PFSK-1 (cell line): ENCODE data around the gene STRIP2.

Source experiments
- FOXP2 ChIP-seq: optimal IDR thresholded peaks from 2 replicates; pipeline ENCODE3; 2011; ENCODE audit warnings: borderline replicate concordance, control low read depth, inconsistent platforms; ENCODE audit not compliant: insufficient read depth; ENCODE audit errors: extremely low read length, extremely low read depth
- POLR2AphosphoS5 ChIP-seq: IDR thresholded peaks from 2 replicates; pipeline ENCODE4 v1.6.1; 2012; ENCODE audit warnings: low read depth, mild to moderate bottlenecking, control low read depth, low read length, moderate library complexity
- SIN3A ChIP-seq: IDR thresholded peaks from 2 replicates; pipeline ENCODE4 v1.6.1; 2012; ENCODE audit warnings: mild to moderate bottlenecking, low read length, moderate library complexity, borderline replicate concordance; ENCODE audit not compliant: insufficient read depth
- TAF1 ChIP-seq: IDR thresholded peaks from 2 replicates; pipeline ENCODE4 v1.6.1; 2012; ENCODE audit warnings: low read length, control low read depth, borderline replicate concordance; ENCODE audit not compliant: insufficient read depth
- TF ChIP-seq, protein P1 (sequence below), 2 experiments: IDR thresholded peaks; 2 replicates each; pipeline versions ENCODE4 v1.6.1 to v1.8.0; 2011 to 2012; ENCODE audit warnings: low read depth in 2 of 2, low read length in 2 of 2, control low read depth in 1 of 2, inconsistent platforms in 1 of 2, mild to moderate bottlenecking in 1 of 2, moderate library complexity in 1 of 2; ENCODE audit not compliant: insufficient read depth in 1 of 2

Gene STRIP2

DNA sequence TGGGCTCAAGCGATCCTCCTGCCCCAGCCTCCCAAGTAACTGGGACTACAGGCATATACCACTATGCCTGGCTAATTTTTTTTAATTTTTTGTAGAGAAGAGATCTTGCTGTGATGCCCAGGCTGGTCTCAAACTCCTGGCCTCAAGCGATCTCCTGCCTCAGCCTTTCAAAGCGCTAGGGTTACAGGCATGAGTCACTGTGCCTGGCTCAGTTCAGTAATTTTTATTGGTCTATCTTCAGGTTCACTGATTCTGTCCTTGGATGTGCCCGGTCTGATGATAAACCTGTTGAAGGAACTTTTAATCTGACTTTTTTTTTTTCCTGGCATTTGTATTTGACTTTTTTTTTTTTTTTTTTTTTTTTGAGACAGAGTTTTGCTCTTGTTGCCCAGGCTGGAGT is 40.1 kb upstream of the STRIP2 start:
- TF ChIP-seq TAF1 (no peak), POLR2AphosphoS5 (no peak), FOXP2 (no peak), SIN3A (no peak)
- TF ChIP-seq, protein P1, sequence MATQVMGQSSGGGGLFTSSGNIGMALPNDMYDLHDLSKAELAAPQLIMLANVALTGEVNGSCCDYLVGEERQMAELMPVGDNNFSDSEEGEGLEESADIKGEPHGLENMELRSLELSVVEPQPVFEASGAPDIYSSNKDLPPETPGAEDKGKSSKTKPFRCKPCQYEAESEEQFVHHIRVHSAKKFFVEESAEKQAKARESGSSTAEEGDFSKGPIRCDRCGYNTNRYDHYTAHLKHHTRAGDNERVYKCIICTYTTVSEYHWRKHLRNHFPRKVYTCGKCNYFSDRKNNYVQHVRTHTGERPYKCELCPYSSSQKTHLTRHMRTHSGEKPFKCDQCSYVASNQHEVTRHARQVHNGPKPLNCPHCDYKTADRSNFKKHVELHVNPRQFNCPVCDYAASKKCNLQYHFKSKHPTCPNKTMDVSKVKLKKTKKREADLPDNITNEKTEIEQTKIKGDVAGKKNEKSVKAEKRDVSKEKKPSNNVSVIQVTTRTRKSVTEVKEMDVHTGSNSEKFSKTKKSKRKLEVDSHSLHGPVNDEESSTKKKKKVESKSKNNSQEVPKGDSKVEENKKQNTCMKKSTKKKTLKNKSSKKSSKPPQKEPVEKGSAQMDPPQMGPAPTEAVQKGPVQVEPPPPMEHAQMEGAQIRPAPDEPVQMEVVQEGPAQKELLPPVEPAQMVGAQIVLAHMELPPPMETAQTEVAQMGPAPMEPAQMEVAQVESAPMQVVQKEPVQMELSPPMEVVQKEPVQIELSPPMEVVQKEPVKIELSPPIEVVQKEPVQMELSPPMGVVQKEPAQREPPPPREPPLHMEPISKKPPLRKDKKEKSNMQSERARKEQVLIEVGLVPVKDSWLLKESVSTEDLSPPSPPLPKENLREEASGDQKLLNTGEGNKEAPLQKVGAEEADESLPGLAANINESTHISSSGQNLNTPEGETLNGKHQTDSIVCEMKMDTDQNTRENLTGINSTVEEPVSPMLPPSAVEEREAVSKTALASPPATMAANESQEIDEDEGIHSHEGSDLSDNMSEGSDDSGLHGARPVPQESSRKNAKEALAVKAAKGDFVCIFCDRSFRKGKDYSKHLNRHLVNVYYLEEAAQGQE (IDR thresholded peaks at IDR 0.05; ENCODE audit: insufficient read depth in 1 of 2, low read depth in 2 of 2, low read length in 2 of 2): no peak

DNA sequence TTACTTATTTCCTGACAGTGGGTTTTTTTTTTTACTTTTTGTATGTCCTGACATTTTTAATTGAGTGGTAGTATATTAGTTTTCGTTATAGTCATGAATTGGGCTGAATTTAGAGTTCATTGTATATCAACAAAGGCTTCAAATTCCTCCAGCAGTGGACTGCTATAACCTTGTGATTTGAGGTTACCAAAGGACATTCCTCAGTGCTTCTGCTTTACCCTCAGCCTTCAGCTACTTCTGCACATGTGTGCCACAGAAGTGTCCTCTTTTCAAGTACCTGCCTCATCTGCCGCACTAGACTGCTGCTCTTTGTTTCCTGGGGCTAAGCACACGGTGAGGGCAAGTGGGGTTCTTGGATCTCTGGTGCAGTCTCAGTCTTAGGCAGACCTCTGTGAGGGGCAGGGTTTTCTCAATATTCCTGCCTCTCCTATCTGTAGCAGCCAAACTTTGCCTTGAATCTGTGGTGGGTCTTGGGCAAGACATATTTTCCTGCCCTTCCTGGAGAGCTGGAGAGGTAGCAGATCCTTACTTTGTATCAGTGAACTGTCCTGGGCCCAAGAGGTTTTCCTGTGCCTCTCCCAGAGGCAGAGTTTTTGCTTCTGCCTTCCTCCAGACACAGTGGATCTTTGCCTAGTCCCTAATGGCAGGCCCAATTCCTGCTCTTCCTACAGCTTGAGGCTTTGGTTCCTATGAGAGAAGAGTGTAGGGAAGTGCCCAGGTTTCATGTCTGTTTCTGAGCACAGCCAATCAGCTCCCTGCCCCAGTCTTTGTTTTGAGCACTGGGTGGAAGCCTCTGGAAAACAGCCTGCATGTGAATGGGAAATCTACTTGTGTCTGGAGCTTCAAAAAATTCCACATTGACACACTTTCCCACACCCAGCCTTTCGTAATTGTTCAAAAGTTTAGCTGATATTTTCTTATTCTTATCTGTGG is 39.0 kb upstream of the STRIP2 start:
- TF ChIP-seq, protein P1 (IDR thresholded peaks at IDR 0.05; ENCODE audit: insufficient read depth in 1 of 2, low read depth in 2 of 2, low read length in 2 of 2): no peak
- TF ChIP-seq FOXP2 (no peak), TAF1 (no peak), SIN3A (no peak), POLR2AphosphoS5 (no peak)

DNA sequence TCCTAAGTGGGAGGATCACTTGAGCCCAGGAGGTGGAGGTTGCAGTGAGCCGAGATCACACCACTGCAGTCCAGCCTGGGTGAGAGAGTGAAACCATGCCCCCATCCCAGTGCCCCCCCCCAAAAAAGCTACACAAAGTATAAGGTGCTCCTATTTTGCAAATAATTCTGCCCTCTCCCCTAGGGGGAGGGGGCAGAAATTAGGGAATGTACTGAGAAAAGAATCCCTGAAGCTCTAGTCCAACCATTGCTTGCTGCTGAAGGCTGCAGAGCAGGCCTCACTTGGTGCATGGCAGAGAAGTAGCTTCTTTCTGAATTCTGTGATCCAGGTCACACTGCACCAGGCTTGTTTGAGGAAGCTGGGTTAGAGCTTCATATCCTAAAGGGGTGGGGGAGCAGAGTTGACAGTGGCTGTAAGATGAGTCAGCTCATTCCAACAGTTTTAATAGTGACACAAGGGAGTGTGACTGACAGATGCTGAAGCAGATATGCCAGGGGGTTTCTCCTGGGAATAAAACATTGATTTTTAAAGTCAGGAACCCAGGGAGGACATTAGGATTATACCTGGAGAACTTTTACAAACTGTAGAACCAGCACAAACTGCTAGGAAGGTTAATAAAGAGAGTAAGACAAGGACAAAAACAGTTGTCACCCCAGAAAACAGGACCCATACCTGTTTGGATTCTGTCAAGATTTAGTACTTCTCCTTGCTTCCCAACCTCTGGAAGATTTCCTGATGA is 32.8 kb upstream of the STRIP2 start:
- TF ChIP-seq TAF1 (no peak), POLR2AphosphoS5 (no peak), FOXP2 (no peak), SIN3A (no peak)
- TF ChIP-seq, protein P1 (IDR thresholded peaks at IDR 0.05; ENCODE audit: insufficient read depth in 1 of 2, low read depth in 2 of 2, low read length in 2 of 2): no peak

DNA sequence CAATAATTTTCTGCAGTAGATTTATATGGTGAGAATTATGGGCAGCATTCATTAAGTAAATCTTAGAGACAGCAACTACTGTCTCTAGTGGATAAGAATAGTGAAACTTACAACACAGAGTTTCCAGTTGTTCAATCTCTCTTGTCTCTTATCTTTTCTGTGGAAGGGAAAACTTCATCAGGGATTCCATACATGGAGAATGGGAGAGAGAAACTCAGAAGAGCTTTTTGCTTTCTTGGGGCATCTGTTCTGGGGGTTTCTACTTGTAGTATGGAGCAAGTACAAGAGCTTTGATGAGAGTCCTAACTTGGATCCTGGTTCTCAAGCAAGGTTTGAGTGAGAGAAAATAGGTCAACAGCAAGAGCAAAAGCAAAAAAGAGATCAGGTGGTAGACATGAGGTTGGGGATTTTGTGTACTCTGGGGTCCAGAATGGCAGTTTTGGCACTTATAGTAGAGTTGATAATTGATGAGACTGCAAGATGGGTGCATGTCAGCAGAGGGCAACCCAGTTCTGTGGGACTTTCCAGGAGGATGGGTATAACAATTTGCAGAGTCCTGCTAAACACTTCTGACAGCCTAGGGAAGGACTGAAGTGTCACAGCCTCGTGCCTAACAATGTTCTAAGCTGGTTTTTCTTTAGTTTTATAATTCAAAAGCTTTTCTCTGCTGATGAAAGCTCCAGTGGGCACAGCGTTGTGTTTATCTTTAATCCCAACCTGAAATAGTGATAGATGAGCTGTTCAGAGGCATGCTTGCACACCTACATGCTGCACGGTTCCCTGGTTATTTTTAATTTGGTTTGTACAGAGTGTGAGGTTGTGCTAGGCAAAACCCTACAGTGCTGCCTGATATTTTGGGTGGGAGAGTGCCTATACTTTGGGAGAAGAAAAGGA is 32.0 kb upstream of the STRIP2 start:
- TF ChIP-seq, protein P1 (IDR thresholded peaks at IDR 0.05; ENCODE audit: insufficient read depth in 1 of 2, low read depth in 2 of 2, low read length in 2 of 2): no peak
- TF ChIP-seq FOXP2: no peak
- TF ChIP-seq SIN3A: no peak
- no peak for TF ChIP-seq TAF1
- TF ChIP-seq POLR2AphosphoS5: no peak
